Superior temporal gyrus (tissue), 1 donor: ENCODE data around the gene NELL2.

Experiments
- DNase-seq: peaks from one replicate; pipeline ENCODE4 v3.0.0-alpha.2; 2016; ENCODE audit errors: extremely low spot score

NELL2 gene

GRCh38 chr12:44627387-44628166 lies 248.5 kb downstream of the NELL2 start:
- DNase-seq: no peak

DNA sequence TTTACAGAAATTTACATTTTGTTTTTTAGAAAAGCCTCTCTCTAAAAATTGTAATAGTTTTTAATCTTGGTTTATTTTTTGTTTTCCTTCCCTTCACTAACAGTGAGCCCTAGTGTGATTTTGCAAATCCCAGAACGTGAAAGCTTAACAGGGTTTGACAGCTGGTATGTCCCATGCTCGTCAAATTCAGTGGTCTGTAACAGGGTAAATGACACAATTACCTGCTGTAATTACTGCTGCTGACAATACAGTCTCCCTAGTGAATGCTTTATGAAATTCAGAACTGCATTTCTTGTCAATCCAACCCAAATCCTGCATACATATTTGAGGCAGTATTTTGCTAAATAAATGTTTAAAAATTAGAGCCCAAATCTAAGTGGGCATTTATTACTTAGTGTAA lies 249.2 kb downstream of the NELL2 start:
- DNase-seq: no peak

GRCh38 chr12:44618946-44619345 lies 257.2 kb downstream of the NELL2 start:
- no peak for DNase-seq

DNA sequence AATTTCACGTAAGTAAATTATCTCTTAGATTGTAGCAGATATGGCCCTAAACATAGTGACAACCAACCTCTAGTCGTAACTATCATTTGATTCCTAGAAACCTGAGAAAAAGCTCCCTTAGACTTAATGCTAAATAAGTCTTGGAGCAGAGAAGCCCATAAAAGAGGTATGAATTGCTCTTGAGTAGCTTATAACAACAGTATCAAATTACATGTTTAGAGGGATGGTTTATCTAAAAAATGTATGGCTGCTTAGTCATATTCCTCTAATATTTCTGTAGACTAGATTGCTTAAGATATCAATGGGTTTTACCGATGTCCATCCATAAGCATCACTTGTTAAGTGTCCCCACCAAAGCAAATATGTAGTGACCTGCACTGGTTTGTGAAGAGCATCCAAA lies 259.7 kb downstream of the NELL2 start:
- DNase-seq: no peak

DNA sequence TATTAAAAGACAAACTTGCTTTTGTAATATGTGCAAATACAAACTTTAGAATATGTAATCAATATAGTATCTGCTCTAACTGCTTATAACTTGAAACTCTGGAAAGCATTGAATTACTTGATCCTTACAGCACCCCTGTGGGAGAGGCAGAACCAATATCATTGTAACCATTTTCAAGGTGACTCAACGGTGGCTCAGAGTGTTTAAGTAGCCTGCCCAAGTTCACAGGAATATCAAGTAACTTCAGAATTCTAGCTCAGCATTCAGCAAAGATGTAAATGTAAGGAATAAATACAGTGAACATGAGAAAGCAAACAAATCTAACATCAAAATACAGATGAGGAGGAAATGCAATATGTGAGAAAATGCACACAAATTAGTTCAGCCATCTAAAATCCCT lies 264.6 kb downstream of the NELL2 start:
- no peak for DNase-seq

DNA sequence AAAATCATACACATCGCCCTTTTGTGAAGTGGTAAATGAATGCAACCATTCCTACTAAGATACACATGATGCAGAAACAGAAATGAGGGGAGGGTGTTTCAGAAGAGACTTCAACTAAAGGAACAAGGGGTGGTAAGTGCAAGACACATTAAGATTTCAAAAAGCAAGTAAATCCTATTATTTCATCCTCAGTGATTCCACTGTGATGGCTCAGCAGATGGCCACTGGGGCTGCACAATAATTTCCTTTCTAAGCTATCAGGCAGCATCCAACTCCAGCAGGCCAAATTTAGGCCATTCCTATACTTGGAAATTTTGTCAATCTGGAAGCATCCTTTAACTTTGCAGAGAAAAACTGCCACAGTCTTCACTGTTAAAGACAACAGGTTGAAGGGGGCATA lies 272.4 kb downstream of the NELL2 start:
- peak; percentile 39 for DNase-seq

DNA sequence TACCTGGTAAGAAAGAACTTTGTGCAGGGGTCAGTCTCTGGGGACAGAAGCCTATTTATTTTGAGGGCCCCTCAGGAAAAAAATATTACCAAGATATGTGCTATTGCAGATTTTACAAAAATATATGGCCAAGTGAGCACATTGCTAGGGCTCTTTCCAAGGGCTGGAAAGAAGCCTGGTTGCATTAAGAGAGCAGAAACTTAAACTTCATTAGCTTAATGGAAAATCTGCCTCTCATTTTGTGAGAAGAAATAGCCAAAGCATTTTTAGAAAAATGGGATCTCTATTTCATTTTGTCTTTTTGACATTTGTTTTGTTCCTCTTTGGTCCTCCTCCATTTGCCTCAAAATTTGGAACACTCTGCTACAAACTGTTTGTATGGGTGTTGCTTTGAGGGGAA lies 283.5 kb downstream of the NELL2 start:
- no peak for DNase-seq

- DNase-seq: no peak
Observed at GRCh38 chr12:44589697-44590096, 286.4 kb downstream of the NELL2 start.

DNA sequence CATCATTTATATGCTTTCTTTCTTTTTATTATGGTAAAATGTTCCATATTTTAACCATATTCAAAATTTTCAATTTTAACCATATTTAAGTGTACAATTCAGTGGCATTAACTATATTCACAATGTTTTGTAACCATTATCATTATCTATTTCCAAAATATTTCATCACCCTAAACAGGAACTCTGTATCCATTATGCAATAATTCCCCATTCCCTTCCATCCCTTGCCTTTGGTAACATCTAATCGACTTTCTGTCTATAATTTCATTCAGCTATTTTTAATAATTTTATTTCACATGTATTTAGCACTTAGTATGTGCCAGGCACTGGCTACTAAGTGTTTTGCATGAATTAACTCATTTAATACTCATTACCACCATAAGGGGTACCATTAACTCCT lies 287.5 kb downstream of the NELL2 start:
- no peak for DNase-seq

- DNase-seq: no peak
Observed at GRCh38 chr12:44584625-44585024, 291.5 kb downstream of the NELL2 start.

- no peak for DNase-seq
Observed at GRCh38 chr12:44582521-44582920, 293.6 kb downstream of the NELL2 start.

GRCh38 chr12:44581642-44582242 lies 294.4 kb downstream of the NELL2 start:
- no peak for DNase-seq

DNA sequence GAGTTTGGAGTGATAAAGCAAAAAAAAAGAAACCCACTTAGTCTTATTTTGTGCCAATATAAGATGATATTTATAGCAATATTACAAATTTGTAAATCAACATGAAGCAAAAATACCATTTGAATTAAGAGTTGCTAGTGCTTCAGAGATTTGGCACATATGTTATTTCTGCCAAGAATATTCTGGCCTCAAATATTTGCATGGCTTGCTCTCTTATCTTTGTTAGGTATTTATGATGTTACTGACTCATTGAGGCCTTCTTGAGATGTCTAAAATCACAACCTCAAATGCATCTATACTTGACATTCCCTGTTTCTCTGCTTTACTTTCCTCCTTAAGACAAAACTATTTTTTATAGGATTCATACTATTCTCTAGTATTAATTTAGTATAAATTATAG lies 301.5 kb downstream of the NELL2 start:
- DNase-seq: no peak

GRCh38 chr12:44573723-44574122 lies 302.4 kb downstream of the NELL2 start:
- no peak for DNase-seq

GRCh38 chr12:44571006-44571550 lies 305.0 kb downstream of the NELL2 start:
- no peak for DNase-seq

DNA sequence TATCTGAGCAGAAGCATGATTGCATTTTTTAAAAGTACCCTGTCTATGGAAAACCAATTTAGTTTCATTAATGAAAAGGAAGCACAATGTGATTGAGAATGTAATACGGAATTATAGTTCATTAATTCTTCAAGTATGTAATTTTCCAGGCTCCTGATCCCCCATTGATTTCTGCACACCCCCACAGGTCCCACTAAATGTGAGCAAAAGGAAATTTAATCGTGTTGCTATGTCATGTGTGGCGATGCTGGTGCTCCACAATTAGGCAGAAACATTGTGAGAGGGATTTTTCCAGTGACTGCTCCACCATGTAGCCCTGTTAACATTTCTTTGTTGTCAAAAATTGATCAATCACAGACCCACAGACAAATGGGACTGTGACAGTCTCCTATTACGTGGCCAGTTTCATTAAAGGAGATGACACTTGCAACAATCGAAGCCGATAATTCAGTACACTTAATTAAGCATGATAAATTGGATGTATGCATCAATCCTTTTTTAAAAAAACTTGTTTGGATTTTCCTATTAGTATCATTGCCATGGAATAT lies 306.0 kb downstream of the NELL2 start:
- DNase-seq: no peak

GRCh38 chr12:44565163-44565562 lies 311.0 kb downstream of the NELL2 start:
- no peak for DNase-seq

GRCh38 chr12:44563486-44563885 lies 312.6 kb downstream of the NELL2 start:
- no peak for DNase-seq

- DNase-seq: no peak
Observed at GRCh38 chr12:44558340-44559100, 317.6 kb downstream of the NELL2 start.

DNA sequence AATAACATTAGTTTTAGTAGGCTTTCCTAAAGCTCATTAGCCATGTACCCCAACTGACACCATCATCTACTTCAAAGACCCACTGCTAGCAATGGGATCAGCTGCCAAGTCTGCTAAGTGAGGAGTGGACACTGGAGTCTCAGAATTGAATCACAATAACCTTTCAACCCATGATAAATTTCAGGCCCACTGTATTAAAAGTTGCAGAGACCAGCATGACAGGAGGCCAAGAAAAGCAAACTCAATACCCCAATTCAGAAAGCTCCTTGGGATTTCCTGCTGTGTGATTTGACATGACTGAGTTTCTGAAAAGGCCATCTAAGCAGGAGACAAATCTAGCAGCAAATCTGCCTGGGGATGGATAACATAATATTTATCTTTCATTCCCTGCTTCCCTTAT lies 320.7 kb downstream of the NELL2 start:
- no peak for DNase-seq

DNA sequence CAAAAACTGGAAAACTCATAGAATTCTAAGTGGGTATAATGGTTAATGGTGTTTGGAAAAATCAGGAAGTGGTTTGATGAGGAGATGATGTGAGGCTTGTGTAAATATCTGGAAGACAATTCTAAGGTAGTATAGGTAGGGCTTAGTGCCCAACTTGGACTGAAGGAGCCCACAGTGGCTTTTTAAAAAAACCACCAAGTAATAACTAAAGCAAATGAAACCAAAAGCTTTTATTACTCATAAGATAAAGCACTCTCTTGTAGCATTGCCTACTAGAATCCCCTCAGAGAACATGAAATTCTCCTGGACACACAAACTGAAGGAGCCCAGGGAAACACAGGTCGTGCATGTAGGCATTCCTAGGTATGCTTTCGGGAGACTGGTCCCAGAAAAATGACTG lies 324.5 kb downstream of the NELL2 start:
- no peak for DNase-seq

GRCh38 chr12:44550377-44550776 lies 325.7 kb downstream of the NELL2 start:
- no peak for DNase-seq
